ENCODE results near the gene RUNX3. TPM values are rescaled to one million over a fixed set of nuclear protein-coding genes. Genes with fewer than 3 reads are reported as not detected.

The RUNX3 gene
- total and polyA plus RNA-seq, 2 of the 8 experiments (the other 6 are each of a cell fraction or from before 2014, with no cell fraction given), result 0.62 to 0.82 TPM

DNA sequence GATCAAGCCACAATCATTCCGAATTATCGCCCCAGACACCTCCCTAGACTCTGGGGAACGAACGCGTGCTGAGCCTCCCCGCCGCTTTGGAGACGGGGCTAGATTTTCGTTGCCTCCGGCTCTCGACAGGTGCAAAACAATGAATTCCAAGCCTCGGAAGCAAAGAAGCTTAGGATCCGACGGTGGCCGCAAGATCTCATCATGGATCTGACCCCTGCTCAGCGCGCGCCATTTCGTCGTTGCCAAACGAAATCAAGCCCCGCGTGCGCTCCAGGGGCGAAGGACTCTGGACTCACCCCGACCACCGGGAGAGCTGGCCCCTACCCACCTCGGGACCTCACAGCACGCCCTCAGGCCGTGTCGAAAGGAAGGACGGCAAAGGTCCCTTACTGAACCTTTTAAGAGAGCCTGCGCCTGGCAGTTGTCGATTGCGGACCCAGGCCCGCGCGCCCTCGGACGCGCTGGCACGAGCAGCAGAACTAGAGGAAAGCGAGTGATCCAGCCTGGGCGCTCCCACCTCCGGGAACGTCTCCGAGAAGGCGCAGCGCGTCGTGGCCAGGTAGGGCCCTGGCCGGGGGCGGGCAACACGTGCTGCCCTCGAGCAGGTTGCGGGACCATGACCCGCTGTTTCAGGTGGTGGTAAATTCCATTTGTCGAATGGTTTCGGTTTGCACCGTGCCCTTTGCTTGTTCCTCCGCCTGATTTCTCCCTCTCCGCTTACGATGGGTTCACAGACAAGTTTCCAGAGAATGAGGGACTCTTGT lies 1.6 kb upstream of the RUNX3 start (continued):
- peak; percentile 45 for TF ChIP-seq CTBP2 (IDR thresholded peaks at IDR 0.05; ENCODE audit: borderline replicate concordance, insufficient read depth, insufficient read length, low read length)
- no peak for TF ChIP-seq POLR2AphosphoS5 (IDR thresholded peaks at IDR 0.05; ENCODE audit: low read depth, low read length)
- peak; percentile 15; the same call in 1 of the 2 replicates for TF ChIP-seq KDM1A (IDR thresholded peaks at IDR 0.05; ENCODE audit: borderline replicate concordance, low read length)
- TF ChIP-seq, protein P1, sequence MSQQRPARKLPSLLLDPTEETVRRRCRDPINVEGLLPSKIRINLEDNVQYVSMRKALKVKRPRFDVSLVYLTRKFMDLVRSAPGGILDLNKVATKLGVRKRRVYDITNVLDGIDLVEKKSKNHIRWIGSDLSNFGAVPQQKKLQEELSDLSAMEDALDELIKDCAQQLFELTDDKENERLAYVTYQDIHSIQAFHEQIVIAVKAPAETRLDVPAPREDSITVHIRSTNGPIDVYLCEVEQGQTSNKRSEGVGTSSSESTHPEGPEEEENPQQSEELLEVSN (IDR thresholded peaks at IDR 0.05), result peak; percentile 97
- TF ChIP-seq CREB1 (IDR thresholded peaks at IDR 0.05), result no peak
- no peak for TF ChIP-seq CEBPB (IDR thresholded peaks at IDR 0.05; ENCODE audit: low read depth, low read length)
- peak; percentile 93 for TF ChIP-seq RNF2 (IDR thresholded peaks at IDR 0.05; ENCODE audit: borderline replicate concordance, low read depth, low read length, missing control alignments, poor library complexity, severe bottlenecking)
- TF ChIP-seq, protein P2, sequence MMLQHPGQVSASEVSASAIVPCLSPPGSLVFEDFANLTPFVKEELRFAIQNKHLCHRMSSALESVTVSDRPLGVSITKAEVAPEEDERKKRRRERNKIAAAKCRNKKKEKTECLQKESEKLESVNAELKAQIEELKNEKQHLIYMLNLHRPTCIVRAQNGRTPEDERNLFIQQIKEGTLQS (IDR thresholded peaks at IDR 0.05; ENCODE audit: insufficient read depth, low read depth, low read length), result no peak
- TF ChIP-seq SRF (IDR thresholded peaks at IDR 0.05; ENCODE audit: low read depth, low read length), result no peak
- no peak for TF ChIP-seq BACH1 (IDR thresholded peaks at IDR 0.05; ENCODE audit: low read length)
- TF ChIP-seq RAD21 (IDR thresholded peaks at IDR 0.05 in 1 of 2, conservative IDR thresholded peaks at IDR 0.05 in 1 of 2; ENCODE audit: low read depth in 2 of 2, low read length in 2 of 2), result no peak
- TF ChIP-seq EZH2 (IDR thresholded peaks at IDR 0.05; ENCODE audit: low read depth, low read length, severe bottlenecking), result peak; percentile 89
- TF ChIP-seq CBX5 (IDR thresholded peaks at IDR 0.05; ENCODE audit: low read depth, low read length), result no peak
- peak; percentile 28 for TF ChIP-seq ASH2L (IDR thresholded peaks at IDR 0.05; ENCODE audit: low read length)
- TF ChIP-seq KDM4A (IDR thresholded peaks at IDR 0.05; ENCODE audit: low read depth, low read length, severe bottlenecking), result peak; percentile 91
- no peak for TF ChIP-seq EP300 (IDR thresholded peaks at IDR 0.05; ENCODE audit: borderline replicate concordance in 1 of 2, low read depth in 2 of 2, low read length in 2 of 2)
- no peak for TF ChIP-seq CHD1 (IDR thresholded peaks at IDR 0.05; ENCODE audit: low read depth, low read length)
- TF ChIP-seq JUN (IDR thresholded peaks at IDR 0.05; ENCODE audit: low read depth, low read length), result no peak
- TF ChIP-seq NRF1 (IDR thresholded peaks at IDR 0.05; ENCODE audit: low read depth, low read length), result no peak
- no peak for TF ChIP-seq TEAD4 (IDR thresholded peaks at IDR 0.05; ENCODE audit: low read depth, low read length)
- TF ChIP-seq PHF8 (conservative IDR thresholded peaks at IDR 0.05; ENCODE audit: low read depth, low read length), result no peak
- peak; percentile 87; the same call in 1 of the 2 replicates for TF ChIP-seq CBX8 (IDR thresholded peaks at IDR 0.05; ENCODE audit: borderline replicate concordance, low read depth, low read length)

All from H1 (cell line).